Dermis blood vessel endothelial cell (primary cell): ENCODE measurements around the gene GPR85. TPM values are rescaled to one million over a fixed set of nuclear protein-coding genes. Genes with fewer than 3 reads are reported as not detected.
"Not testable (repeated sequence)": the region's sequence is repeated elsewhere in the genome, so short reads cannot be mapped to it uniquely, and the experiment has no call there.

Source experiments
- DNase-seq: peaks from one replicate; pipeline ENCODE4 v3.0.0; 2010
- total RNA-seq: library from RNA; depleted of rRNA; stranded (reverse); fragments of >200 nt; gene quantifications from 2 replicates; pipeline ENCODE4 v1.2.3, GENCODE V29; 2014

Gene GPR85
- total RNA-seq, 1 donor from 2014 or later = 0.85 TPM

DNA sequence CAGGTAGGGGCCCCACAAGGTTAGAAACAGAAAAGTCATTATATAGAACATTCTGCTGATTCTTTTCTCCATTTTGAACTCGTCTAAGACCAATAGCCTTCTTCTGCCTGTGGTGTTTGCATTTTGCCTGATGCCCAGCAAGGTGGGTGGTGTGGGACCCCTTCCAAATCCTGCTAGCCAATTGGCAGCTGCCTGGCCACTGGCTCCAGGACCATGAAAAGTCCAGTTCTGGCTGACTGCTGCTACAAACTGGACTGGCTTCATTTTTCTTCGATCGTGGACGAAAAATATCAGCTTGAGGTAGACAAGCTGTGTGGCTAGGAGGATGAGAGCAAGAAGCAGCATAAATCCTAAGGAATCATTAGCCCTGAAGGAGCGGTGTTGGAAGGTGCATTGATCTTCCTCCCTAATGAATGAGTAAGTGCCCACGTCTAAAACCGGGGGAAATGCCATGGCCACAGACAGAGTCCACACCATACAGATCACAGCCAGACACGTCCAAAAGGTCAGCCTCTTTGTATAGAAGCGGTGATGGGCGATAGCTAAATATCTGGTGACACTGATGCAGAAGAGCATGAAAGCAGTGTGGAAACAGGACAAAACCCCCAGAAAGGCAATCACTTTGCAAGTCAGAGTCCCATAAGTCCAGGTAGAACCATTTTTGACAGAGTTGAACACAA is 2.7 kb downstream of the GPR85 start:
- DNase-seq = no peak

DNA sequence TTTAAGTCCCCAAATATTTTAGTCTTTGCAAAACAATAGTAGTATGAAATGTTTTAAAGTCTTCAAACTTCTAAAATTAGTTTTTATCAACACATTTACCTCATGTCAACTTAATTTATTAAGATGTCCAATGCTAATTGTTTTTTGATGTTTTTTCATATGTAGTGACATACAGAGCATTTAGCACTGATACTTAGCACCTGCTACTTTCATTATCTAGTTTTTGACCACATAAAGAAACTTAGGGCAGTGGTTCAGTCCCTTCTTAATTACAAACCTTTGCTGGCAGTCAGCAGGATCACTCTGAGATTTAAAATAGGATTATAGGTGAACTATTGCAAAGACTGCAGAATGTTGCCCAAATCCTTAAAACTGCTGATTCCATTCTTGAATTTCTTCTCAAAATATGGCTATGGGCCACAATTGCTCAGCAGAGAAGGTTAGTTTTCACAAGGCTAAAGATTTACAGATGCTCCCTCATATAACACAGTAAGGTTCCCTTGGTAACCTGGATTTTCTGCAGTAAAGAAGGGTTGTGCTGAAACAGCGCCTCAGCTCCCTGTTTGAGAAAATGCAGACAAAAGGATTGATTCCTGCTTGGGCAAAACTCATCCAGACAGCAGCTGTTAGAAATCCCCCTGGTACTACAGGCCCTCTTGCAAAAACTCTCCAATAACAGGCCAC is 3.4 kb downstream of the GPR85 start:
- no peak for DNase-seq

DNA sequence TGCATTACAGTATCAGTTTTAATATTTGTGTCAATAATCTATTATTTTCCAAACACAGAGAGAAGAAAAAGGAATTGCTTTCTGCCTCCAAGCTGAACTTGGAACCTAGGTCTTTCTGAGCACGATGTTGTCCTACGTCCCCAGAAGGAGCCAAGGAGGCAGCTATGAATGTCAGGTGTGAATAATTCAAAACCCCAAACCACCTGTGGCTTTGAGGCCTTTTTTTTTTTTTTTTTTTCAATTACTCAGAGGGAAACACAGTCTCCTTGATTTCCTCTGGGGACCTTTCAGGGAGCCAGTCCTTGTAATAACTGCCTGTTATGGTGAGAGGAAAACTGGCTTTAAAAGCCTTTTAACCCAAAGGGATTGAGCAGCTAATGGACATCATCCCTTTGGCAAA is 8.3 kb downstream of the GPR85 start:
- no peak for DNase-seq

DNA sequence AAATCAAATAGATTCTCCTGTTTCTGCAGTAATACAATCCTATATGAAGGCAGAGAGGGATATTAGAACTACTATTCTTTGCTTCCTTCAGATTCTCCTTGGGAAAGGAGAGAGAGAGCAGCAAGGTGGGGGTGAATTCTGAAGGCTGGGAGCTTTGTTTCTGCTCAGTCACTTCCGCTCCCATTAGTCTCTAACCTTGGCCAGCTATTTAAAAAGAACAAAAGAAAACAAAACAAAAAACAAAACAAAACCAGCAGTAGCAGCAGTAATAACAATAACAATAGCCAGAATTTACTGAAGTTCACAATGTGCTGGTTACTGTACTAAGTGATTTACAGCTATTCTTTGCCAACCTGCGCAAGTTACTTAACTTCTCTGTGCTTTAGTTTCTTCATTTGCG is 9.9 kb downstream of the GPR85 start:
- DNase-seq = peak; percentile 49

DNA sequence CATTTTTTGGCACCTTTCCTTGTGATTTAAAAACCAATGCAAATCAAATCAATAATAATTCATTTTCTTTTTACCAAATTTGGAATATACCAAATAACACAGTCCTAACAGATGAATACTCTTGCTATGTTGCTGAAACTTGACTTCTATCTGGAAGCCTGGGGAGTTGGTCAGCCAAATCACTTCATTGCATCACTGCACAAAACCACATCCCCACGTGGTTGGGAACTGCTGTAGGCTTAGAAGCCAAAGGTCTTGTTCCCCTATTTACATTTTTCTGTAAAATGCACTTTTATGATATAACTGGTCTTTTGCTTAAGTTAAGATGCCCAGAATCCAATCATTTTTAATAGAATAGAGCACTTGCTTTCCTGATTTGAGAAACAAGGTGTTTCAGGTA is 15.2 kb downstream of the GPR85 start:
- no peak for DNase-seq

DNA sequence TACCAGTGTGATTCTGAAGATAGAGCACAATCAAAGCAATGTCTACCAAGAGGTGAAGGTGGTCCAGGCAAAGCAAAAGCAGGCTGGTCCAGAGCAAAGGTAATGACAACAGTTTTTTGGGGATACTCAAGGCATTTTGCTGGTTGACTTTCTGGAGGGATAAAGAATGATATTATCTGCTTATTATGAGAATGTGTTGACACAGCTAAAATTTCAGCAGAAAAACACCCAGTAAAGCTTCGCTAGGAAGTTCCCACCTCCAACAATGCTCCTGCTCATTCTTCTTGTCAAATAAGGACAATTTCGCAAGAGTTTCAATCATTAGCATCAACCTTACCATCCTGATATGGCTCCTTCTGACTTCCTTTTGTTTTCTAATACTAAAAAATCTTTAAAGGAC is 24.1 kb downstream of the GPR85 start:
- no peak for DNase-seq

DNA sequence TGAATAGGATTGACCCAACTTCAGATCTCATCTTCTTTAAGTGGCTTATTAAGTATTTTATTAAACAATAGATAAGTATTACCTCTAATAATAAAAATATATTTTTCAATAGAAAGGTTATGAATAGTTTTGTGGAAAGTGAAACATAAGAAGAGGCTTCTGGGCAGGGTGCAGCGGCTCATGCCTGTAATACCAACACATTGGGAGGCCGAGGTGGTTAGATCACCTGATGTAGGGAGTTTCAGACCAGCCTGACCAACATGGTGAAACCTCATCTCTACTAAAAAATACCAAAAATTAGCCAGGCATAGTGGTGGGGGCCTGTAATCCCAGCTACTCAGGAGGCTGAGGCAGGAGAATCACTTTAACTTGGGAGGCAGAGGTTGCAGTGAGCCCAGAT is 26.5 kb downstream of the GPR85 start:
- DNase-seq = no peak

DNA sequence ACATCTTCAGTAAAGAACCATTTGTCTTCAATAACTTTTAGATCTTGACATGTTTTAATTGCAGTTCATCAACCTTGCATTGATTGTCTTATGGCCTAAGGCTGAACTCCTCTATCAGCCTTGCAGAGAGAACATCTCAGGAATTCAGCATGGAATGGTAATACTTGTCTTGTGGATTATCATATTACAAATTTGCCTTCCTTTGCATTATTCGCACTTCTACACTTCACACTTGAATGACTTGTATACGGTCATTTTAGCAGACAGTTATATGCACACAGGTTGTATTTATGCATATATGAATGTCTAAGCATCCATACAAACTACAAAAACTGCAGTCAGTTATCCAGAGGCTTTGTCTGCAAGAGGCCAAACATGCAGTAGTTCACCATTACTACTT is 31.7 kb downstream of the GPR85 start:
- DNase-seq = no peak

DNA sequence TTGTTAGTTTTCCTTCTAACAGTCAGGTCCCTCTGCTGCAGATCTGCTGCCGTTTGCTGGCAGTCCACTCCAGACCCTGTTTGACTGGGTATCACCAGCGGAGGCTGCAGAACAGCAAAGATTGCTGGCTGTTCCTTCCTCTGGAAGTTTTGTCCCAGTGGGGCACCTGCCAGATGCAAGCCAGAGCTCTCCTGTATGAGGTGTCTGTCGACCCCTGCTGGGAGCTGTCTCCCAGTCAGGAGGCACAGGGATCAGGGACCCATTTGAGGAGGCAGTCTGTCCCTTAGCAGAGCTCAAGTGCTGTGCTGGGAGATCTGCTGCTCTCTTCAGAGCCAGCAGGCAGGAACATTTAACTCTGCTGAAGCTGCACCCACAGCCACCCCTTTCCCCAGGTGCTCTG is 32.4 kb downstream of the GPR85 start:
- DNase-seq = not testable (repeated sequence)

DNA sequence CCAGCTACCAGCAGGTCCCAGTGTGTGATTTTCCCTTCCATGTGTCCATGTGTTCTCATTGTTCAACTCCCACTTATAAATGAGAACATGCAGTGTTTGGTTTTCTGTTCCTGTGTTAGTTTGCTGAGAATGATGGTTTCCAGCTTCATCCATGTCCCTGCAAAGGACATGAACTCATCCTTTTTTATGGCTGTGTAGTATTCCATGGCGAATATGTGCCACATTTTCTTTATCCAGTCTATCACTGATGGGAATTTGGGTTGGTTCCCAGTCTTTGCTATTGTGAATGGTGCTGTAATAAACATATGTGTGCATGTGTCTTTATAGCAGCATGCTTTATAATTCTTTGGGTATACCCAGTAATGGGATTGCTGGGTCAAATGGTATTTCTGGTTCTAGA is 37.4 kb downstream of the GPR85 start:
- DNase-seq = not testable (repeated sequence)

DNA sequence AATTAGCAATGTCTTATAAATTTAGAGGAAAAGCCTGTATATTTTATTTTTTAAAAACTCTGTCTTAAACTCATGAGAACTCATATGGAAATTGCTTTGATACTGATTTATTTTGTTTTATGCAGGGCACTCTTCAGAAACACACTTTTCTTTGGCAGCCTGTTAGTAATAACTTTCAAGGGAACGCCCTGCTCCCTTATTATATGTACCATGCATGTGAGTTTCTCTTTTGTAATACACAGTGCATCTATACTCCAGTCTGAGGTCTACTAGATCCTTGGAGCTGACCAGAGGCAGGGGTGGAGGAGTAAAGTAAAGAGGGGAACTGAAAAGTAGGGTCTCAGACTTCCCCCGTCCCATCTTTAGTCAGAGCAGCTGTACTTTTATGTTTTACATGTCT is 40.2 kb downstream of the GPR85 start:
- DNase-seq = no peak

DNA sequence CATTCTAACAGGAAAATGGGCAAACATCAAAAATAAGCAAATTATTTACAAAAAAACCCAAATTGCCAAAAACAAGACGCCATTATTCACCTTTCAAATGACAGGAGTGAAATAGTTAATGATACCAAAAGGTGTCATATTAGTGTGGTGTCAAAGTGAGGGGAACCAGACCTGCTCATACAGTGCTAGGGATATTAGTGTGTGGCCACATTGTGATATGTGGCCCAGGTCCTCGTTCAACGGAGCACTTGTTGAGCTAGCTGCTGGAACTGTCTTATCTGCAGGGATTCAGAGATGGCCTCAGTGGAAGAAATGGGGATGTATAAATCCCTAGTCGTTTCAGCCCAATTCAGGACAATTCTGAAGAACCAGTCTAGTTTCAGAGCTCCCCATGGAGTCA is 41.2 kb downstream of the GPR85 start:
- DNase-seq = no peak

DNA sequence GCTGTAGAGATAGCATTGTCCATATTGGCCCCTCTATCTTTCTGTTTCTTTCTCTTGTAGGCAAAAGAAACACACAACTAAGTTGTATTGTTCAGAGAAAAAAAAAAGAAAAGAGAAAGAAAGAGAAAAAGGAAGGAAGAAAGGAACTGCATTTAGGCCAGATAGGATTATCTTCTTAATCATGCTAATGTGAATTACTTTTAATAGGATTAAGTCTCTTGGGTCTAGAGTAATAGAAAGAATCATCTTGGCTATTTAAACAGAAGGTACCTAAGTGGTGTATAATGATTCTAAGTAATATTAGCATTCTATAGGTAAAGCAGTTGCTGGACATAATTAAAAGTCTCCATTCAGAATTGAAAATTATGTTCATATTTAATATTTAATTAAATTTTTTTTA is 42.2 kb downstream of the GPR85 start:
- no peak for DNase-seq

DNA sequence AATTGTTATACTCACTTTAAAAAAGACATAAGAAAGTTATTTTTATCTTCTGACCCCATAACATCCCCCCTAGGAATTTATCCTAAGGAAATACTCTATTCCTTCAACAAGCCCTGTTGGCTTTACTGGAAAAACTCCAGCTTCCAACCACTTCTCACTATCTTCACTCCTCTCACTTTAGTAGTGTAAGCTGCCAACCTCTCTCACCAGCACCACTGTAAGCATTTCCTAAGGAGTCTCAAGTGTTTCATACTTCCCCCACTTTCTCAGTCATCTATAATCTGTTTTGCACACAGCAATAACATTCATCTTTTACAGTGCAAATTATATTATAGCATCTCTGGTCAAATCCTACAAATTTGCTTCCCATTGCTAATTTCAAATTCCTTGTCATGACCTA is 45.8 kb downstream of the GPR85 start:
- DNase-seq = no peak

DNA sequence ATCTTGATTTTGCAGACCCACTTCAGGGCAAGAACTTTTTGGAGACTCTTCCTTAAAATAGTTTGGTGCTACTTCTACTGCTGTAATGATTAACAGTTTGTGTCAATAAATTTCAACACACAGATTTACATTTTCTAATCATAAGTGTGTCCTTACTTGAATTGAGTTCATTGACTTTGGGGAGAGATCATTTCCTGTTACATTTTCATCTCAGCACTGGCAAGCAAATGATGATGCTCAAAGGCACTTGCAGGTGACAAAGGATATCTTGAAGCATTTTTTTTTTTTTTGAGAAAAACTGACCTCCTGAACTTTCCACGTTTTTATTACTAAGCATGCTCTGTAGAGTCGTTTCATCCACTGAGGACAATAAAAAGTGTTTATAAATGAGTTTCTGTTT is 52.7 kb downstream of the GPR85 start:
- no peak for DNase-seq

Other genes with a start within 250 kb of the GPR85 start
- 45.8 and 68.8 TPM in 2 replicates for gene SMIM30, start 31.7 kb upstream of the GPR85 start, total RNA-seq